Ishikawa (cell line): Measurements from ENCODE around the gene SCO1.

Source experiments
- CEBPB ChIP-seq: IDR thresholded peaks from 2 replicates; pipeline ENCODE4 v1.6.1; 2012
- CREB1 ChIP-seq: IDR thresholded peaks from 2 replicates; pipeline ENCODE4 v1.6.1; 2012; ENCODE audit warnings: low read depth
- EGR1 ChIP-seq: IDR thresholded peaks from 2 replicates; pipeline ENCODE4 v1.6.1; 2012
- EP300 ChIP-seq: IDR thresholded peaks from 2 replicates; pipeline ENCODE4 v1.6.1; 2012; ENCODE audit warnings: borderline replicate concordance
- FOXM1 ChIP-seq: IDR thresholded peaks from 2 replicates; pipeline ENCODE4 v1.6.1; 2012; ENCODE audit warnings: low read depth, borderline replicate concordance
- NFIC ChIP-seq: IDR thresholded peaks from 2 replicates; pipeline ENCODE4 v1.6.1; 2012
- RAD21 ChIP-seq: IDR thresholded peaks from 2 replicates; pipeline ENCODE4 v1.6.1; 2012; ENCODE audit warnings: low read depth
- TAF1 ChIP-seq: IDR thresholded peaks from 2 replicates; pipeline ENCODE4 v1.6.1; 2012; ENCODE audit warnings: low read depth, mild to moderate bottlenecking
- TCF12 ChIP-seq: IDR thresholded peaks from 2 replicates; pipeline ENCODE4 v1.6.1; 2012; ENCODE audit warnings: low read depth
- TEAD4 ChIP-seq: IDR thresholded peaks from 2 replicates; pipeline ENCODE4 v1.6.1; 2012
- YY1 ChIP-seq: IDR thresholded peaks from 2 replicates; pipeline ENCODE4 v1.6.1; 2012; ENCODE audit warnings: low read depth
- ZBTB7A ChIP-seq: IDR thresholded peaks from 2 replicates; pipeline ENCODE4 v1.6.1; 2012; ENCODE audit warnings: low read depth
- TF ChIP-seq, protein P1 (sequence below): IDR thresholded peaks from 2 replicates; pipeline ENCODE4 v1.6.1; 2012
- TF ChIP-seq, protein P2 (sequence below): IDR thresholded peaks from 2 replicates; pipeline ENCODE4 v1.6.1; 2012; ENCODE audit warnings: low read depth, mild to moderate bottlenecking
- TF ChIP-seq, protein P3 (sequence below): IDR thresholded peaks from 2 replicates; pipeline ENCODE4 v1.6.1; 2012

SCO1 gene

DNA sequence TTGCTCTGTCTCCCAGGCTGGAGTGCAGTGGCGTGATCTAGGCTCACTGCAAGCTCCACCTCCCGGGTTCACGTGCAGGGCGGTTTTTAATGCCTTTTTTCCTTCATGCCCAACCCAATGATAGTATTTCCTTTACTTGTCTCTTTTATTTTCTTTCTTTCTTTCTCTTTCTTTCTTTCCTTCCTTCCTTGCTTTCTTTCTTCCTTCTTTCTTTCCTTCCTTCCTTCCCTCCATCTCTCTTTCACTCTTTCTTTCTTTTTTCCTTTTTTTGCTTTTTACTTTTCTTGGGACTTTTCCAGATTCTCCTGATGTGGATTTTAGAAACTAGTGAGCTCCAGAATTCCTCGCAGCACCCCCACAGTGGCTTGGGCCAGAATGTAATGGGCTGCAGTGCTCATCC is 43.3 kb downstream of the SCO1 start:
- TF ChIP-seq, protein P1, sequence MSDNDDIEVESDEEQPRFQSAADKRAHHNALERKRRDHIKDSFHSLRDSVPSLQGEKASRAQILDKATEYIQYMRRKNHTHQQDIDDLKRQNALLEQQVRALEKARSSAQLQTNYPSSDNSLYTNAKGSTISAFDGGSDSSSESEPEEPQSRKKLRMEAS, result no peak
- no peak for TF ChIP-seq CREB1
- TF ChIP-seq YY1, result no peak
- no peak for TF ChIP-seq EGR1
- TF ChIP-seq RAD21, result no peak
- no peak for TF ChIP-seq TAF1
- no peak for TF ChIP-seq NFIC
- TF ChIP-seq TEAD4, result no peak
- TF ChIP-seq TCF12, result no peak
- TF ChIP-seq CEBPB, result no peak
- TF ChIP-seq, protein P2, sequence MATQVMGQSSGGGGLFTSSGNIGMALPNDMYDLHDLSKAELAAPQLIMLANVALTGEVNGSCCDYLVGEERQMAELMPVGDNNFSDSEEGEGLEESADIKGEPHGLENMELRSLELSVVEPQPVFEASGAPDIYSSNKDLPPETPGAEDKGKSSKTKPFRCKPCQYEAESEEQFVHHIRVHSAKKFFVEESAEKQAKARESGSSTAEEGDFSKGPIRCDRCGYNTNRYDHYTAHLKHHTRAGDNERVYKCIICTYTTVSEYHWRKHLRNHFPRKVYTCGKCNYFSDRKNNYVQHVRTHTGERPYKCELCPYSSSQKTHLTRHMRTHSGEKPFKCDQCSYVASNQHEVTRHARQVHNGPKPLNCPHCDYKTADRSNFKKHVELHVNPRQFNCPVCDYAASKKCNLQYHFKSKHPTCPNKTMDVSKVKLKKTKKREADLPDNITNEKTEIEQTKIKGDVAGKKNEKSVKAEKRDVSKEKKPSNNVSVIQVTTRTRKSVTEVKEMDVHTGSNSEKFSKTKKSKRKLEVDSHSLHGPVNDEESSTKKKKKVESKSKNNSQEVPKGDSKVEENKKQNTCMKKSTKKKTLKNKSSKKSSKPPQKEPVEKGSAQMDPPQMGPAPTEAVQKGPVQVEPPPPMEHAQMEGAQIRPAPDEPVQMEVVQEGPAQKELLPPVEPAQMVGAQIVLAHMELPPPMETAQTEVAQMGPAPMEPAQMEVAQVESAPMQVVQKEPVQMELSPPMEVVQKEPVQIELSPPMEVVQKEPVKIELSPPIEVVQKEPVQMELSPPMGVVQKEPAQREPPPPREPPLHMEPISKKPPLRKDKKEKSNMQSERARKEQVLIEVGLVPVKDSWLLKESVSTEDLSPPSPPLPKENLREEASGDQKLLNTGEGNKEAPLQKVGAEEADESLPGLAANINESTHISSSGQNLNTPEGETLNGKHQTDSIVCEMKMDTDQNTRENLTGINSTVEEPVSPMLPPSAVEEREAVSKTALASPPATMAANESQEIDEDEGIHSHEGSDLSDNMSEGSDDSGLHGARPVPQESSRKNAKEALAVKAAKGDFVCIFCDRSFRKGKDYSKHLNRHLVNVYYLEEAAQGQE, result no peak
- TF ChIP-seq, protein P3, sequence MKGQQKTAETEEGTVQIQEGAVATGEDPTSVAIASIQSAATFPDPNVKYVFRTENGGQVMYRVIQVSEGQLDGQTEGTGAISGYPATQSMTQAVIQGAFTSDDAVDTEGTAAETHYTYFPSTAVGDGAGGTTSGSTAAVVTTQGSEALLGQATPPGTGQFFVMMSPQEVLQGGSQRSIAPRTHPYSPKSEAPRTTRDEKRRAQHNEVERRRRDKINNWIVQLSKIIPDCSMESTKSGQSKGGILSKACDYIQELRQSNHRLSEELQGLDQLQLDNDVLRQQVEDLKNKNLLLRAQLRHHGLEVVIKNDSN, result no peak
- no peak for TF ChIP-seq FOXM1
- TF ChIP-seq ZBTB7A, result no peak
- TF ChIP-seq EP300, result no peak

DNA sequence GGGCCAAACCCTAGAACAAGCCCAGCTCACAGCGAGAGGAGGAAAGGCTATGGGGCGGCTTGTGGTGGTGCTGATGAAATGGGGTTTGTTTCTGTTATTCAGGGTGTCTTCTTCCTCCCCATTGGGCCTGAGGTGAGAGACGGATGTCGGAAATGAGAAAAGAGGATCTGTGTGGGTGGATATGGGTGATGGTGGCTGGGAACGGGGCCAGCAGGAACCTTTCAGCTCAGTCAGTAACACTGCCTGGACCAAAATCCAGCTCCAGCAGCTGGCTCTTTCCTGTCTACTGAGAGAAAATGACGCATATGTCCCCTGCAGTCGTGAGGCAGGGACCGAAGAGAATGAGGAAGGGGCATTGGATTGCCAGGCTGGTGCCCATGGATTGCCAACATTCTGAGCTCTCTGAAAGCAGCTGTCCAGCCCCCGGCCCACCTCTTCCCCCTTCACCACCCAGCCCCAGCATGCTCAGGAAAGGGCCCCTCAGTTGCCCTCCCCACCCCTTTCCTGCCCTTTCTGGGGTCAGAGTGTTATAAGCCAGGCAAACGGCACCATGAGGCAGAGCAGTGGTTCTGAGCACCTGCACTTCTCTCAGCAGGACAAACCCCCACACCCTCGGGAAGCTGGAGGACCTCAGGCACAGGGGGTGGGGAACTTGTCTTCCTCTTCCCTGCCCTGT is 44.2 kb downstream of the SCO1 start:
- no peak for TF ChIP-seq CEBPB
- TF ChIP-seq, protein P1, result no peak
- TF ChIP-seq RAD21, result no peak
- TF ChIP-seq TEAD4, result no peak
- no peak for TF ChIP-seq TCF12
- no peak for TF ChIP-seq EP300

DNA sequence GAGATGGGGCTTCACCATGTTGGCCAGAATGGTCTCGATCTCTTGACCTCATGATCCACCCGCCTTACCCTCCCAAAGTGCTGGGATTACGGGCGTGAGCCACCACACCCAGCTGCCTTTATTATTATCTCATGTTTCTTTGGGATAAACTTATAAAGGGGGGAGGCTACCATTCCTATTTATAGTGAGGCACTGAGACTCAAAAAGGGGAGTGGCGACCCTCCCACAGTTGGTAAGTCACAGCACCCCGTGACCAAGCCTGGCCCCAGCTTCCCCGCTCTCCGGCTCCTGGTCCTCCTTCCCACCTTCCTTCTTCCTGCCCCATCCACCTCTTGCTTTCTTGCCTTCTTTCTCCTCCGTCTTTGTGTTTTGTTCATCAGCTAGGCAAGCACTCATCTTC is 45.4 kb downstream of the SCO1 start:
- TF ChIP-seq YY1 (no peak), CREB1 (no peak), ZBTB7A (no peak), TCF12 (no peak), TEAD4 (no peak), EGR1 (no peak), TAF1 (no peak), RAD21 (no peak)
- TF ChIP-seq, protein P2, result no peak

DNA sequence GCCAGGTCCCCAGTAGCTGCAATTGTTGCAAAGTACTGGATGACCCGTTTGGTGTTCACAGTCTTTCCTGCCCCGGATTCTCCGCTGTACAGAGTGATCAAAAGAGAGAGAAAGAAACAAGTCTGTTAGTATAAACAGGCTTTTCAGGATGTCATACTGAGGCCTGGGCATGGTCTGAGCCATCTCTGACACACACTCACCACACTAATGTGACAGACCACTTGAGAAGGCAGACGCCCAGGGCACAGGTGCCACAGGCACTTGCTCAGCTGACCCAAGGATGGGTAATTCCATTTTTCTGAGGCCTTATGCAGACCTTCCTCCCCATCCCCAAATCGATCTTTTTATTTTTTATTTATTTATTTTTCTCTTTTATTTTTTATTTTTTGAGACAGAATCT is 47.7 kb downstream of the SCO1 start:
- TF ChIP-seq TCF12 (no peak), YY1 (no peak), EGR1 (no peak), TAF1 (no peak), EP300 (no peak), CEBPB (no peak), FOXM1 (no peak), ZBTB7A (no peak), NFIC (no peak)
- TF ChIP-seq, protein P3, result no peak
- TF ChIP-seq, protein P1, result no peak

DNA sequence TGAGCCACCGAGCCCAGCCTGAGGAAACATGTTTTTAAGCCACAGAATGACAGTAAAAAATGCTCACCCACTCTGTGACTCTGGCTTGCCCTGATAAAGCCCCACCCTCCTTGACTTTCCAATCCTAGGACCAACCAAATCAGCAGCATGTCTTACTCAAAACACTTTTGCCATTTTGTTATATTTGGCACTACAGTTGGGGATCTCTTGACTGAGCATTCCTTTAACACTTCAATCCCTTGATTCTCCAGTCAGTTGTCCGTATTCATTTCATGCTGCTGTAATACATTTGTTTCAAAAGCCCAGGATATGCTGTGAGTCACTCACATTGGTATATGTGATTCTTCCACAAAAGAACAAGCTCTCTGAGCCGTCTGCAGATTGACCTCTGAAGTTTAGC is 48.4 kb downstream of the SCO1 start:
- no peak for TF ChIP-seq FOXM1

DNA sequence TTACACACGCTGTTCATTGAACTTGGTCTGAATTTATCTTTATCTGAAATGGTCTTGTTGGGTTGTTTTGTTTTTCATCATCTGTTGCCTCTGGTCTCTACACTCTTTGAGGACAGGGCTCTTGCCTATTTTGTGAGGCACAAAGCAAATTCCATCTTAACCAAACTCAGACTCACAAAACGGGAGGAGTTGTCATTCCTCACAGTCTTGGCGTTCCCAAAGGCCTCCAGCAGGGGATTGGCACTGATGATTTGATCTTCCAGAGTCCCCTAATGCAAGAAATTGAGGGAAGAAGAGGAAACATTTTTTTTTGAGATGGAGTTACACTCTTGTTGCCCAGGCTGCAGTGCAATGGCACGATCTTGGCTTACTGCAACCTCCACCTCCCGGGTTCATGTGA is 49.0 kb downstream of the SCO1 start:
- no peak for TF ChIP-seq CEBPB
- TF ChIP-seq YY1, result no peak
- TF ChIP-seq RAD21, result no peak
- TF ChIP-seq, protein P2, result no peak
